Measurements from ENCODE around the gene TRIM24. TPM values are rescaled to one million over a fixed set of nuclear protein-coding genes. Genes with fewer than 3 reads are reported as not detected.

Gene TRIM24
- total RNA-seq, 1 experiment from 2014 or later = 113 TPM

- TF ChIP-seq NFYB (CRISPR knock-in tag; conservative IDR thresholded peaks at IDR 0.05; ENCODE audit: low read depth) (no peak), CREM (CRISPR knock-in tag; IDR thresholded peaks at IDR 0.05) (no peak), ETV6 (CRISPR knock-in tag; IDR thresholded peaks at IDR 0.05) (no peak), TCF7 (CRISPR knock-in tag; IDR thresholded peaks at IDR 0.05; ENCODE audit: low read depth) (no peak), MYBL2 (CRISPR knock-in tag; IDR thresholded peaks at IDR 0.05) (no peak), ZNF281 (CRISPR knock-in tag; IDR thresholded peaks at IDR 0.05) (no peak), KAT7 (CRISPR knock-in tag; IDR thresholded peaks at IDR 0.05; ENCODE audit: borderline replicate concordance) (no peak), EMX1 (CRISPR knock-in tag; IDR thresholded peaks at IDR 0.05) (no peak), USF1 (CRISPR knock-in tag; IDR thresholded peaks at IDR 0.05) (no peak), CREB1 (CRISPR knock-in tag; IDR thresholded peaks at IDR 0.05) (no peak), TP53 (CRISPR knock-in tag; IDR thresholded peaks at IDR 0.05) (no peak)
- TF ChIP-seq, protein P1, sequence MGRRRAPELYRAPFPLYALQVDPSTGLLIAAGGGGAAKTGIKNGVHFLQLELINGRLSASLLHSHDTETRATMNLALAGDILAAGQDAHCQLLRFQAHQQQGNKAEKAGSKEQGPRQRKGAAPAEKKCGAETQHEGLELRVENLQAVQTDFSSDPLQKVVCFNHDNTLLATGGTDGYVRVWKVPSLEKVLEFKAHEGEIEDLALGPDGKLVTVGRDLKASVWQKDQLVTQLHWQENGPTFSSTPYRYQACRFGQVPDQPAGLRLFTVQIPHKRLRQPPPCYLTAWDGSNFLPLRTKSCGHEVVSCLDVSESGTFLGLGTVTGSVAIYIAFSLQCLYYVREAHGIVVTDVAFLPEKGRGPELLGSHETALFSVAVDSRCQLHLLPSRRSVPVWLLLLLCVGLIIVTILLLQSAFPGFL (CRISPR knock-in tag; IDR thresholded peaks at IDR 0.05; ENCODE audit: borderline replicate concordance) = no peak
- TF ChIP-seq, protein P2, sequence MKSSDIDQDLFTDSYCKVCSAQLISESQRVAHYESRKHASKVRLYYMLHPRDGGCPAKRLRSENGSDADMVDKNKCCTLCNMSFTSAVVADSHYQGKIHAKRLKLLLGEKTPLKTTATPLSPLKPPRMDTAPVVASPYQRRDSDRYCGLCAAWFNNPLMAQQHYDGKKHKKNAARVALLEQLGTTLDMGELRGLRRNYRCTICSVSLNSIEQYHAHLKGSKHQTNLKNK (CRISPR knock-in tag; IDR thresholded peaks at IDR 0.05) = no peak
- TF ChIP-seq, protein P3, sequence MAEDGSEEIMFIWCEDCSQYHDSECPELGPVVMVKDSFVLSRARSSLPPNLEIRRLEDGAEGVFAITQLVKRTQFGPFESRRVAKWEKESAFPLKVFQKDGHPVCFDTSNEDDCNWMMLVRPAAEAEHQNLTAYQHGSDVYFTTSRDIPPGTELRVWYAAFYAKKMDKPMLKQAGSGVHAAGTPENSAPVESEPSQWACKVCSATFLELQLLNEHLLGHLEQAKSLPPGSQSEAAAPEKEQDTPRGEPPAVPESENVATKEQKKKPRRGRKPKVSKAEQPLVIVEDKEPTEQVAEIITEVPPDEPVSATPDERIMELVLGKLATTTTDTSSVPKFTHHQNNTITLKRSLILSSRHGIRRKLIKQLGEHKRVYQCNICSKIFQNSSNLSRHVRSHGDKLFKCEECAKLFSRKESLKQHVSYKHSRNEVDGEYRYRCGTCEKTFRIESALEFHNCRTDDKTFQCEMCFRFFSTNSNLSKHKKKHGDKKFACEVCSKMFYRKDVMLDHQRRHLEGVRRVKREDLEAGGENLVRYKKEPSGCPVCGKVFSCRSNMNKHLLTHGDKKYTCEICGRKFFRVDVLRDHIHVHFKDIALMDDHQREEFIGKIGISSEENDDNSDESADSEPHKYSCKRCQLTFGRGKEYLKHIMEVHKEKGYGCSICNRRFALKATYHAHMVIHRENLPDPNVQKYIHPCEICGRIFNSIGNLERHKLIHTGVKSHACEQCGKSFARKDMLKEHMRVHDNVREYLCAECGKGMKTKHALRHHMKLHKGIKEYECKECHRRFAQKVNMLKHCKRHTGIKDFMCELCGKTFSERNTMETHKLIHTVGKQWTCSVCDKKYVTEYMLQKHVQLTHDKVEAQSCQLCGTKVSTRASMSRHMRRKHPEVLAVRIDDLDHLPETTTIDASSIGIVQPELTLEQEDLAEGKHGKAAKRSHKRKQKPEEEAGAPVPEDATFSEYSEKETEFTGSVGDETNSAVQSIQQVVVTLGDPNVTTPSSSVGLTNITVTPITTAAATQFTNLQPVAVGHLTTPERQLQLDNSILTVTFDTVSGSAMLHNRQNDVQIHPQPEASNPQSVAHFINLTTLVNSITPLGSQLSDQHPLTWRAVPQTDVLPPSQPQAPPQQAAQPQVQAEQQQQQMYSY (CRISPR knock-in tag; IDR thresholded peaks at IDR 0.05) = no peak
These were observed 156.0 kb downstream of the TRIM24 start (continued) for GRCh38 chr7:138616085-138616484.

DNA sequence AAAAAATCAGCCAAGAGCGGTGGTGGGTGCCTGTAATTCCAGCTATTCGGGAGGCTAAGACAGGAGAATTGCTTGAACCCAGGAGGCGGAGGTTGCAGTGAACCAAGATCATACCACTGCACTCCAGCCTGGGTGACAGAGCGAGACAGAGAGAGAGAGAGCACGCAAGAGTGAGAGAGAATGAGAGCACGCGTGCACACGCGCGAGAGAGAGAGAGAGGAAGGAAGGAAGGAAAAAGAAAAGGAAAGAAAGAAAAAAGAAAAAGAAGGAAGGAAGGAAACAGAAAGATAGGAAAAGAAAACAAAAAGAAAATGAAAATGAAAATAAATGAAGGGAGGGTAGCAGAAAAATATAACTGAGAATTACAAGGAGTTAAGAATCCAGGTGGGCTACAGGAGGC is 158.4 kb downstream of the TRIM24 start:
- Mint-ChIP-seq H3K9me3 (no peaks in the 10 kb centered on the region), H3K27ac (no peak overlapping the region), H3K4me3 (no peak overlapping the region), H3K4me1 (no peaks in the 10 kb centered on the region), H3K36me3 (no peaks in the 10 kb centered on the region), H3K27me3 (ENCODE audit: low read depth) (no peaks in the 10 kb centered on the region)
- DNase-seq (ENCODE audit: low spot score) (no peak), ATAC-seq (no peak)
- ChIA-PET CTCF (interaction anchor here (0.5 kb wide), 1 partner anchor 179 kb away, joined by 3 read pairs; the partner anchor contains the start of genes ATP6V0A4 and TMEM213), POLR2A (no interaction called here)
- TF ChIP-seq FOXP1 (CRISPR knock-in tag; IDR thresholded peaks at IDR 0.05; ENCODE audit: borderline replicate concordance) = no peak
- 0 out of 2 replicates have a peak, but pooled peaks have one; percentile 65 for TF ChIP-seq ZNF512 (CRISPR knock-in tag; IDR thresholded peaks at IDR 0.05; ENCODE audit: borderline replicate concordance)

Measured in WTC11 (cell line).